H1 (cell line): ENCODE data around the gene CDC42. TPM values are rescaled to one million over a fixed set of nuclear protein-coding genes. Genes with fewer than 3 reads are reported as not detected.

Source experiments
- CTCF ChIA-PET: fragments of 300-600 bp; sonication (Branson Sonifier 250); formaldehyde crosslinking; loops from one replicate; lab custom pipeline; 2021; ENCODE audit not compliant: partially characterized antibody; lab: Charles Lee
- POLR2A ChIA-PET: fragments of 300-600 bp; sonication (Branson Sonifier 250); formaldehyde crosslinking; loops from one replicate; lab custom pipeline; 2021; ENCODE audit warnings: inconsistent platforms; ENCODE audit not compliant: partially characterized antibody; lab: Charles Lee
- DNase-seq, 2 experiments: peaks; one replicate each; pipeline versions ENCODE4 v3.0.0 to v3.0.0-alpha.2; 2010 to 2022; ENCODE audit warnings: low spot score in 2 of 2, low read depth in 1 of 2, mixed read lengths in 1 of 2
- FAIRE-seq: peaks from 2 replicates; lab custom pipeline; 2011; peaks lifted over from hg19 to GRCh38; lab: Jason Lieb, UNC
- H2AFZ ChIP-seq: 2 replicates; pipeline ENCODE4 v1.8.1; 2012; ENCODE audit warnings: low read length, inconsistent platforms
- H2AK5ac ChIP-seq: 2 replicates; pipeline ENCODE4 v1.6.1; 2013; ENCODE audit warnings: low read depth, low read length
- H2BK120ac ChIP-seq: replicated peaks from 2 replicates; pipeline ENCODE3; 2013; ENCODE audit warnings: low read depth, low read length, inconsistent platforms
- H2BK12ac ChIP-seq: 2 replicates; pipeline ENCODE4 v1.6.1; 2013; ENCODE audit warnings: low read depth, low read length
- H2BK15ac ChIP-seq: 2 replicates; pipeline ENCODE4 v1.6.1; 2013; ENCODE audit warnings: low read length
- H2BK20ac ChIP-seq: 2 replicates; pipeline ENCODE4 v1.6.1; 2013; ENCODE audit warnings: low read length
- H2BK5ac ChIP-seq: 2 replicates; pipeline ENCODE4 v1.6.1; 2013; ENCODE audit warnings: low read depth, low read length
- H3K14ac ChIP-seq: 2 replicates; pipeline ENCODE4 v1.6.1; 2013; ENCODE audit warnings: inconsistent platforms; ENCODE audit not compliant: insufficient read length
- H3K18ac ChIP-seq: 2 replicates; pipeline ENCODE4 v1.6.1; 2013; ENCODE audit warnings: low read length; ENCODE audit errors: extremely low read depth
- H3K23ac ChIP-seq: 2 replicates; pipeline ENCODE4 v1.6.1; 2013; ENCODE audit warnings: inconsistent platforms; ENCODE audit not compliant: insufficient read length
- H3K23me2 ChIP-seq: 2 replicates; pipeline ENCODE4 v1.6.1; 2013; ENCODE audit warnings: low read depth, low read length
- H3K27ac ChIP-seq: 2 replicates; pipeline ENCODE4 v1.6.1; 2011; ENCODE audit warnings: low read depth, low read length, inconsistent platforms
- H3K27me3 ChIP-seq, 4 experiments: replicated peaks in 1 of 4; 1 replicate in 1 of 4; 2 replicates in 3 of 4; pipeline versions ENCODE4 v1.6.1 to v1.8.1; 2011 to 2013; ENCODE audit warnings: low read length in 3 of 4, mild to moderate bottlenecking in 3 of 4, inconsistent platforms in 2 of 4, mixed read lengths in 2 of 4, moderate library complexity in 1 of 4; ENCODE audit not compliant: control insufficient read depth in 3 of 4, insufficient read depth in 3 of 4; ENCODE audit errors: extremely low read depth in 1 of 4
- H3K36me3 ChIP-seq, 4 experiments: 2 replicates each; pipeline versions ENCODE4 v1.6.1 to v1.8.1; 2011 to 2013; ENCODE audit warnings: mild to moderate bottlenecking in 4 of 4, low read length in 3 of 4, moderate library complexity in 2 of 4, control low read depth in 1 of 4, inconsistent platforms in 1 of 4; ENCODE audit not compliant: insufficient read depth in 4 of 4, control insufficient read depth in 2 of 4
- H3K4ac ChIP-seq: replicated peaks from 2 replicates; pipeline ENCODE3; 2013; ENCODE audit warnings: low read length, low read depth, mixed read lengths, inconsistent platforms; ENCODE audit not compliant: insufficient read length
- H3K4me1 ChIP-seq, 4 experiments: replicated peaks in 1 of 4; 1 replicate in 1 of 4; 2 replicates in 3 of 4; pipeline versions ENCODE4 v1.6.1 to v1.8.1; 2011 to 2013; ENCODE audit warnings: low read length in 3 of 4, inconsistent platforms in 2 of 4, mixed read lengths in 1 of 4; ENCODE audit not compliant: insufficient read depth in 4 of 4, control insufficient read depth in 3 of 4
- H3K4me2 ChIP-seq, 2 experiments: 2 replicates each; pipeline versions ENCODE4 v1.6.1 to v1.8.1; 2011 to 2013; ENCODE audit warnings: low read depth in 2 of 2, low read length in 2 of 2, control low read depth in 1 of 2, inconsistent platforms in 1 of 2, mild to moderate bottlenecking in 1 of 2; ENCODE audit not compliant: insufficient read depth in 1 of 2
- H3K4me3 ChIP-seq, 4 experiments: fragments of 200-600, 300-600 bp in 1 of 4; sonication (generic), shearing (Covaris generic), sonication (Bioruptor Twin) in 1 of 4; 2 replicates each; pipeline versions ENCODE4 v1.5.1 to v1.8.1; 2011 to 2016; ENCODE audit warnings: low read length in 4 of 4, low read depth in 3 of 4, control low read depth in 2 of 4, inconsistent platforms in 2 of 4, mild to moderate bottlenecking in 2 of 4, mixed read lengths in 1 of 4, moderate library complexity in 1 of 4; ENCODE audit not compliant: insufficient read depth in 2 of 4; ENCODE audit errors: extremely low read depth in 1 of 4
- H3K56ac ChIP-seq: replicated peaks from 2 replicates; pipeline ENCODE3; 2013; ENCODE audit warnings: low read depth, mild to moderate bottlenecking, mixed read lengths, low read length, inconsistent platforms; ENCODE audit not compliant: insufficient read length
- H3K79me1 ChIP-seq: 2 replicates; pipeline ENCODE4 v1.6.1; 2013; ENCODE audit warnings: low read depth, low read length, control low read depth
- H3K79me2 ChIP-seq, 2 experiments: 2 replicates each; pipeline versions ENCODE4 v1.6.1 to v1.8.1; 2012 to 2013; ENCODE audit warnings: low read length in 2 of 2, mild to moderate bottlenecking in 2 of 2, inconsistent platforms in 1 of 2; ENCODE audit not compliant: insufficient read depth in 2 of 2, control insufficient read depth in 1 of 2
- H3K9ac ChIP-seq, 4 experiments: replicated peaks in 1 of 4; 1 replicate in 1 of 4; 2 replicates in 3 of 4; pipeline versions ENCODE4 v1.6.1 to v1.8.1; 2011 to 2013; ENCODE audit warnings: low read depth in 3 of 4, low read length in 3 of 4, control low read depth in 2 of 4, mild to moderate bottlenecking in 2 of 4, moderate library complexity in 2 of 4, inconsistent platforms in 1 of 4; ENCODE audit errors: extremely low read depth in 1 of 4
- H3K9me3 ChIP-seq, 2 experiments: 2 replicates each; pipeline versions ENCODE4 v1.6.1 to v1.8.1; 2012 to 2013; ENCODE audit warnings: mild to moderate bottlenecking in 2 of 2, moderate library complexity in 2 of 2, control low read depth in 1 of 2, inconsistent platforms in 1 of 2, low read depth in 1 of 2, low read length in 1 of 2, mixed read lengths in 1 of 2; ENCODE audit not compliant: insufficient read depth in 2 of 2
- H4K20me1 ChIP-seq, 2 experiments: replicated peaks in 1 of 2; 2 replicates each; pipeline versions ENCODE3 to v1.8.1; 2011 to 2013; ENCODE audit warnings: inconsistent platforms in 2 of 2, low read length in 2 of 2, mild to moderate bottlenecking in 1 of 2; ENCODE audit not compliant: insufficient read depth in 2 of 2, control insufficient read depth in 1 of 2
- H4K5ac ChIP-seq: 2 replicates; pipeline ENCODE4 v1.6.1; 2013; ENCODE audit warnings: low read length, low read depth, mixed read lengths, inconsistent platforms; ENCODE audit not compliant: insufficient read length
- H4K8ac ChIP-seq: 2 replicates; pipeline ENCODE4 v1.8.0; 2013; ENCODE audit warnings: mild to moderate bottlenecking, moderate library complexity, low read length, inconsistent platforms; ENCODE audit not compliant: insufficient read depth; ENCODE audit errors: extremely low read depth
- H4K91ac ChIP-seq: replicated peaks from 2 replicates; pipeline ENCODE3; 2013; ENCODE audit warnings: low read length, mixed read lengths, inconsistent platforms; ENCODE audit not compliant: insufficient read length
- CHD2 ChIP-seq: IDR thresholded peaks from 2 replicates; pipeline ENCODE4 v1.6.1; 2012; ENCODE audit warnings: low read length, improper control_type of control experiment
- FOSL1 ChIP-seq: IDR thresholded peaks from 2 replicates; pipeline ENCODE4 v1.6.1; 2011; ENCODE audit warnings: mild to moderate bottlenecking, low read depth, low read length, moderate library complexity; ENCODE audit not compliant: insufficient read depth
- SIRT6 ChIP-seq: IDR thresholded peaks from one replicate; pipeline ENCODE4 v1.7.1; 2012; ENCODE audit warnings: low read length, inconsistent platforms
- WGBS, 2 experiments: shearing (Covaris generic) in 1 of 2; methylation state at CpG; one replicate each; pipeline versions ENCODE4 v1.1.6 to v1.1.7; 2013 to 2015; ENCODE audit warnings: low lambda C conversion rate in 2 of 2, mixed read lengths in 2 of 2, inconsistent platforms in 1 of 2, low coverage in 1 of 2, missing lambda C conversion rate in 1 of 2; ENCODE audit not compliant: insufficient replicate concordance in 2 of 2, insufficient coverage in 1 of 2, insufficient read length in 1 of 2; ENCODE audit errors: extremely low coverage in 1 of 2, missing lambda C conversion rate in 1 of 2; 5-methylcytosine and 5-hydroxymethylcytosine counted together
- polyA plus RNA-seq, 7 experiments: library from polyadenylated mRNA; depleted of rRNA in 3 of 7; stranded (reverse) in 5 of 7; unstranded in 2 of 7; fragments of >200 nt in 5 of 7; fragments of 200-250 nt in 2 of 7; gene quantifications; 1 replicate in 5 of 7; 2 replicates in 1 of 7; 4 replicates in 1 of 7; pipeline versions ENCODE4 v1.2.1 to v1.2.3, GENCODE V29; 2011 to 2013; ENCODE audit warnings: missing spikeins in 2 of 7, mixed read lengths in 2 of 7
- total RNA-seq: library from RNA; stranded (reverse); fragmentation: NEBNext Ultra II Directional; extraction: Animal tissue kit (Norgen Biotek cat#: 25700); gene quantifications from 2 replicates; pipeline ENCODE4 v1.2.1, GENCODE V29; 2021

CDC42 gene
- total and polyA plus RNA-seq, 2 of the 8 experiments (the other 6 are each of a cell fraction or from before 2014, with no cell fraction given) = 110 to 179 TPM

DNA sequence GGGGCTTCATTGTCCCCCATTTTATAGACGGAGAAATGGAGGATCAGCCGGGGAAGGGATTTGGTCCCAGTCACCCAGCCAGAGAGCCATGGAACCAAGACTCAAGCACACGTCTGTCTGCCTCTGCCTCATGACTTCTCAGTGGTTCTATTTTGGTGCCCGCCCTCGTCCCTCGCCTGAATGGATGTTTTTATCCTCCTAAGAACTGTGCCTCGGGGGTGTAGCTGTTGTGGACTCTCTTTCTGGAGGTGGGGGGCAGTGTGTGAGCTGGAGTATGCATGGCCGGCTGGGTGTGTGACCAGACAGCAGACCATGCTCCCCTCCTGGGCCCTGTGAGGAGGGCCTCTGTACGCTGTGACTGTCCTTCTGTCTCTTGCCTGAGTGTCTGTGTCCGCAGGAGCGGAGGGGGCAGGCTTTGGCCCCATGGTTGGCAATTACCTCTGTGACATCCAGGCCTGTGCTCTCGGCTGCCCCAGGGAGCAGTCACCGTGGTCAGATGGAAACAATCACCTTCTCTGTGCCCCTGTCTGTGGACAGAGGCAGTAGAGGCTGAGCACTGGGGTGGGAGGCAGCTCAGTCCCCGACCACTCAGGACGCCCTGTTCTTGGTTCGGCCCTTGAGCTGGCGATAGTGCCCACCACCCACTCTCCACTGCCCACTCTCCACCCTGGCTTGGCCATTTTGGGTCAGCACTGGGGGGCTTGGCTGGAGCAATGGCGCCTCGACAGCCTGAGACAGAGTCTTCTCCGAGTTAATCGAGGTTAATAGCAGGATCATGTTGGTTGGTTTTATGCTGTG, 70.0 kb downstream of the CDC42 start:
- CTCF ChIA-PET = interaction anchor here (0.9 to 3.9 kb wide), 12 partner anchors 10 to 293 kb away, joined by 3 to 25 read pairs (median 3); no protein-coding TSS in a partner anchor

More for the DNA sequence above, 70.0 kb downstream of the CDC42 start:
- H4K20me1 ChIP-seq = peaks cover 0 to 14% of the 10 kb centered on the region in 2 experiments
- H3K56ac ChIP-seq = no peak overlapping the region
- POLR2A ChIA-PET = interaction anchor here (0.6 to 1.2 kb wide), 3 partner anchors 10 to 72 kb away, joined by 3 to 10 read pairs (median 3); no protein-coding TSS in a partner anchor
- H3K27ac ChIP-seq = 0 out of 2 replicates have a peak overlapping the region, but pooled peaks have one; percentile 33
- peak overlapping the region; percentile 56 for H2AK5ac ChIP-seq
- peaks cover 0 to 20% (median 16%) of the 10 kb centered on the region in 4 experiments; a peak in 6 of 7 replicates for H3K4me1 ChIP-seq
- H3K36me3 ChIP-seq = peaks cover 0 to 3% (median 1%) of the 10 kb centered on the region in 4 experiments; a peak in 2 of 8 replicates
- H3K23ac ChIP-seq = no peak overlapping the region
- H4K91ac ChIP-seq = no peak overlapping the region
- H3K18ac ChIP-seq = 0 out of 2 replicates have a peak overlapping the region, but pooled peaks have one; percentile 3
- H3K79me2 ChIP-seq = no peaks in the 10 kb centered on the region
- no peak overlapping the region for H3K4ac ChIP-seq
- H2BK120ac ChIP-seq = no peak overlapping the region
- H4K5ac ChIP-seq = no peak overlapping the region
- H3K23me2 ChIP-seq = no peaks in the 10 kb centered on the region
- peak overlapping the region; percentile 15; the same call in 1 of the 2 replicates for H2BK5ac ChIP-seq
- no peak overlapping the region for H2BK15ac ChIP-seq
- FAIRE-seq = no peak
- H2AFZ ChIP-seq = no peak overlapping the region
- H3K9me3 ChIP-seq = no peaks in the 10 kb centered on the region
- no peak for DNase-seq
- H3K14ac ChIP-seq = no peak overlapping the region
- H3K4me3 ChIP-seq = no peak overlapping the region
- H4K8ac ChIP-seq = no peak overlapping the region
- H3K9ac ChIP-seq = no peak overlapping the region
- peaks cover 5% of the 10 kb centered on the region for H3K79me1 ChIP-seq
- H2BK12ac ChIP-seq = 0 out of 2 replicates have a peak overlapping the region, but pooled peaks have one; percentile 2
- 92% methylated on average over 21 of the region's 21 CpGs; no CpG with 5 or more reads in 1 of the 2 experiments for WGBS, 2 experiments
- no peak overlapping the region for H3K4me2 ChIP-seq
- TF ChIP-seq FOSL1 (no peak), SIRT6 (no peak), CHD2 (no peak)
- H3K27me3 ChIP-seq = no peaks in the 10 kb centered on the region
- 0 out of 2 replicates have a peak overlapping the region, but pooled peaks have one; percentile 48 for H2BK20ac ChIP-seq
